Hematopoietic multipotent progenitor cell treated with erythropoietin and hydrocortisone succinate and interleukin-3 and kit ligand, for 15 days (in vitro differentiated cells): ENCODE results near the gene MEOX1.
A peak's percentile ranks its signal among the peaks of the same experiment; 100 is the strongest.

Experiments used
- DNase-seq: peaks from one replicate; pipeline ENCODE4 v3.0.0-alpha.2; 2015; ENCODE audit warnings: low spot score

MEOX1 gene

DNA sequence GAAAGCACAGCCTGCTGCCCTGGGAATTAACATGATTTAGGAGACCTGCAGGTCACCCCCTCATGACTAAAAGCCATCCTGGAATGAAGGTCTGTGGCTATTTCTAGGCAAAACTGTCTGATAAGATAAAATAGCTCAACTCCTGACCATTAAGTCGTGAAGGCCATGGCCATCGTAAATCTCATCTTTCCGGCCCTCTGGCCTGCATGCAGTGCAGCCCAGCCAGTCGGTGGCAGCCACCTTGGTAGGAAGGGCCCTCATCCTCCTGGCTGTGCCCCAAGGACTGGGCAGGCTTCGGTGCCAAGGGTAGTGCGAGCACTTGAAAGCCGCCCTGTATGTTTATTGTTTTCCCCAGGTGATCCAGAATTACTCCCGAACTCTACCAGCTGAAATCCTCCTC, 18.2 kb upstream of the MEOX1 start:
- no peak for DNase-seq

DNA sequence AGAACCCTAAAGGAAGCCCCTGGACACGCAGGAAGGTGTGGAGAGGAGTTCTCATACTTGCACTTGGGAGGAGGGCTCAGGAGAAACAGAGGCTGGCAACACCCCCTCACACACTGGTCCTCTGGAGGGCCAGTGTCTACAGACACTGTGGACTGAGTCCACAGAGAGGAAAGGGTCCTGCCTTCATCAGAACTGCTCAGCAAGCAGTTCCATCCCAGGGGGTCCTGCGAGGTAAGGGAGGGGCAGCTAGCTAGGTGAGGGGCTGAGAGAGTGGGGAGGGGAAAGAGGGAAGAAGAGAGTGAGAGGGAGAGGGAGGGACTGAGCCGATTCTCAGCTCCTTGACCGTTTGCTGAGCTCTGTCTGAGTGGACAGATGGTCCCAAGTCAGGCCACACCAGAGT, 17.7 kb upstream of the MEOX1 start:
- no peak for DNase-seq

DNA sequence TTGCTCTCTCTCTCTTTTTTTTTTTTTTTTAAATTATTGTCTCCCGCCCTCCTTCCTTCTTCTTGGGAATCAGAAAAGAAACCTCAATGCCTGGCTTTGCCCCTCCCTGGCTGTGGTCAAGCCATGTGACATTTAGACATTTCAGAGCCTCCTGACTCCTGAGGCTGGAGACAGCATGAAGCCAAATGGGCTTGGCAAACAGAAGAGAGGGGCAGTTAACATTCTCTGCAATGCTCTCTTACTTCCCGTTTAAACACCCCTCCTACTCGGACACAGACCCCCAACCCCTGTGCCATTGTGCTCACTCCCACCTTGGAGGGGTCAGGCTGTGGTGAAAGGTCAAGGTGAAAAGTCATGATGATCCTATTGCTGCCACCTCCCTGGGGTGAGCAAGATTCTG, 14.7 kb upstream of the MEOX1 start:
- DNase-seq: no peak

DNA sequence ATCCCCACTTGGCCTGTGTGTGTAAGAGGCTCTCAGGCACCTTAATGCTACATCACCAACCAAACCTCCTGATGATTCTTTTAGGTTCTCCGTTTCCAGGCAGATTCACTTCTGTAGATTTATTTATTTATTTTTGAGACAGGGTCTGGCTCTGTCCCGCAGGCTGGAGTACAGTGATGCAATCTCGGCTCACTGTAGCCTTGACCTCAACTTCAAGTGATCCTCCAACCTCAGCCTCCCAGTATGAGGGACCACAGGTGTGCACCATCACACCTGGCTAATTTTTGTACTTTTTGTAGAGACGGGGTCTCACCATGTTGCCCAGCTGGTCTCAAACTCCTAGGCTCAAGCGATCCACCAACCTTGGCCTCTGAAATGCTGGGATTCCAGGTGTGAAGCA, 12.7 kb upstream of the MEOX1 start:
- DNase-seq: no peak

DNA sequence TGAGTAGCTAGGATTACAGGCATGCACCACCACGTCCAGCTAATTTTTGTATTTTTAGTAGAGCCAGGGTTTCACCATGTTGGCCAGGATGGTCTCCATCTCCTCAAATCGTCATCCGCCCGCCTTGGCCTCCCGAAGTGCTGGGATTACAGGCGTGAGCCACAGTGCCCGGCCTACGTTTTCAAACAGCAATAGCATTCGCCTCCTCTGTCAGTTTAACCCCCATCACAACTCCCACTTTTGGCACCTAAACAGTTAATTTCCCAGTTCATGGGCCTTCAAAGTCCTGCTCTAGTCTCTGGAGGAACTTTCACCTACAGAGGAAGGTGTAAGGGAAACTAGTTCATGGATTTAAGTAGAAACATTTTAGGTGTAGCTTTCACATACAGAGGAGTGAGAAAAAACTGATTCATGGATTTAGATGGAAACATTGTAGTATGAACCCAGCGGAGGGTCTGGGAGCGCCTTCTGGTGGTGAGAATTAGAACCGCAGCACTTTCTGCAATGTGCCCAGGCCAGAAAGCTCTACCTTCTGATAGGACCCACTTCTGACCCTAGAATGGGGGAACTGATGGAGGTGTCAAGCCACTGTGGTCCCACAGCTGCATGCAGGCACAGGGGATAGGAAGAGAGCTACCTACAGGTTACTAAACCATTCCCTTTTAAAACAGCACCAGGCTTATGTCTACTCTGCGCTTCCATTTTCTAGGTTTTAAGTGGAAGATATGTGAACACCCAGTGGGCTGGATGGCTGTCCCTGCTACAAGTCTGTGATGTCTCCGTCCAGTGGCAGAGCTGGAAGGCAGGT, 12.0 kb upstream of the MEOX1 start:
- peak; percentile 53 for DNase-seq

DNA sequence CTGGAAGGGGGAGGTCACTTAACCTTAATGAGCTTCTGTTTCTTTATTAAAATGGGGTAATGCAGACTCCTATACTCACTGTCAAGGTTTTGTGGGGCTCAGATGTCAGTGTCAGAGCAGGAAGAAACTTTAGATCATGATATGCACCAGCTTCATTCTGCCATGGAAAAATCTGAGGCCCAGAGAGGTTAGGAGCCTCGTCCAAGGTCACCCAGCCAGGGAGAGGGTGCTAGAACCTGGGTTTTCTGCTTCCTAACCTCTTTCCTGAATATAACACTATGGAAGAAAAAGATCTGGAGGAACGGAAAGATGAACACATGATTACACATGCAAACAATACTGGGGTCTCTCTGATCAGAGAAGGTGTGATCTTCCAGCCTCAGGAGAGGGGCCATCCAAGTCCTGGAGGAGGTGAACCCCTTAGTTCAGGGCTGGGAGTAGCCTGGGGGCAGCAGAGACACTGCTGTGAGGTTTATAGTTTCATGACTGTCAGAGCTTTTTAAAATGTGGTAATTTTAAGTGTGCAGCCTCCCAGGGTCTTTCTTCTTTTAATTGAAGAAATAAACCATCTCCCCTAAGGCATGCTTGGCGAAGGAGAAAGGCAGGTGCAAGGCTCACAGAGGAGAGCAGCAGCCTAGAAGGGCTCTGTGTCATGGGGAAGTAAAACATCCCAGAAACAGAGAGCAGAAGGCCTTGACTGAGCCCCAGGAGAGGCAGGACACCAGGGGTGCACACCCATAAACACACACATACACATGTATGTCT, 10.2 kb upstream of the MEOX1 start:
- DNase-seq: no peak

DNA sequence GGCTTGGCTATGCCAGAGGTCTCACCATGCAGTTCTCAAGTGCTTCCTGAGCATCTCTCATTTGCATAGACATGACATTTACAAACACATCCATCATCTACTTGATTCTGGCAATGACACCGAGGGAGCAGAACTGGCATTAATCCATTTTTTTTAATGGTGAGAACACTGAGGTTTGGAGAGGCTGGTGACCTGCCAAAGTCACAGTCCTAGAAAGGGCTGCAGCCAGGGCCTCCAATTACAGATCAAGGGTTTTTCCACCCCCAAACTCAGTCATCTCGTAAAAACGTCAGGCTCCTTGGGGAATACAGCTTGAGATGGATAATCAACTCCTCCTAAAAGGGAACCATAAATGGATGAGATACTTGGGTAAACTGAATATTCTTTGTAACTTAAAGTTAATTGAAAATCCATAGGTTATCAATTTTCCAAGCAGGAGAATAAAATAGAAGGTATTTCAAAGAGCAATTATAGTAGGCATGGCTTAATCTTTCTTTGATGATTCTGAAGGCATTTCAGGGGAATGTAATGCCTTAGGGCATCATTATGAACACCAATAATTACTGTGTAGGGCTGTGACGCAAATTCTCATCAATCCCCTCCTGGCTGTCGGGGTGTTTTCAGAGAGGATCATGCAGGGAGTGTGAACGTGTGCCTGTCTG, 9.4 kb upstream of the MEOX1 start:
- no peak for DNase-seq

DNA sequence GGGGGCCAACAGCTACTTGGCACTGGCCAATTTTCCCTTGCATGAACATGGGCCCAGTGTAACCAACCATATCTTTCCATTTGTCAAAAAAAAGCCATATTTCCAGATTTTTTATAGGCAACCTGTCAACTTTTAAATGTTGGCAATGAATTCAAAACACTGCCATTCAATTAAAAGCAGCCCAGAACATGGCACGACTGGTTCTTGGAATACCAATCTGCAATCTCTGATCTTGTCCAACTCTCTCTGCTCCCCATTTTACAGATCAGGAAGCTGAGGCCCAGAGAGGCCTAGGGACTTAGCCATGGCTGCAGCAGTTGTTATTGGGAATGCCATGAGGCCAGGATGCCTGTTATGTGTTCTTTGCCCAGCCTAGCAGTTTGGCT, 8.9 kb upstream of the MEOX1 start:
- DNase-seq: no peak

DNA sequence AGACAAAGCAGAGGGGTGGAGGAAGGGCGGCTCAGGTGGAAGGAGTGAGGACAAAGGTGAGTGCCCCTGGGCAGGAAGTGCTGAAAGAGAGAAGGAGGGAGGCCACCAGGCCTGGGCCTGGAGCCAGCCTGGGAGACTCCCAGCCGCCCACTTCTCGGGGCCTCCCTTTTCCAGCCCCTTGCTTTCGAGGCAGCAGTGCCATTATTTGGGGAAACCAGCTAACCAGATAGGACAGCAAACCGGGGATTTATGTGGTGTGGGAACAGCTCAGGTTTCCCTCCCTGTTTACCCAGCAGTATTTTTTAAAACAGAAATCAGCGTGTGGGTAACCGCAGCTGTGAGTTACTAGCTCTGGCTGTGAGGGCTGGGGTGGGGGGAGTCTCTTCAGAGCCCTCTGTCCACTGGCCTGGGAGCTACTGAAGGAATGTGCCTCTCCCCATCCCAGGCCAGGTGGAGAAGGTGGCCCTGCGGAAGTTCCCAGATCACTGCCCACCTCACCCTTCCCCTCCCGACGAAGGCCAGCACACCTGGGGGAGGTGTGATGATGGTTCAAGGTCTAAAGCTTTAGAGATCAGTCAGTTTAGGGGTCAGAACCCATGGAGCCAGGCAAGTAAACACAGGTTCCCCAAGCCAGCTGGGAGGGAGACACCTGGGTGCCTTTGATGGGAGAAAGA, 8.4 kb upstream of the MEOX1 start:
- DNase-seq: no peak

DNA sequence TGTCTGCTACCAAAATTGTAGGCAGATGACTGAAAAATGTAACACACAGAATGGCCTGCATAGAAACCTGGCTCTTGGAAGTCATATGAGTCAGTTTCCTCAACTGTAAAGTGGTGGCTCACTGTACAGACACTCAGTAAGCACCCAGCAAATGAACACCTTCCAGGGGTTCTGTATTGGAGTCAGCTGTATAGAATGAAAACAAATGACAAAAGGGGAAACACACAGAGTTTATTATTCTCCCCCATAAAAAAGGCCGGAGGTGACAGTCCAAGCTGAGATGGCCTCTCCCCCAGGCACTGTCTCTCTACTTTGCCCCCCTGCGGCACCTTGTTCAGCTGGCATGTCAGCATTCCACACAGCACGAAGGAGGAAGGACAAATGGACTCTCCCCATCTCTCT, 6.2 kb upstream of the MEOX1 start:
- DNase-seq: no peak

DNA sequence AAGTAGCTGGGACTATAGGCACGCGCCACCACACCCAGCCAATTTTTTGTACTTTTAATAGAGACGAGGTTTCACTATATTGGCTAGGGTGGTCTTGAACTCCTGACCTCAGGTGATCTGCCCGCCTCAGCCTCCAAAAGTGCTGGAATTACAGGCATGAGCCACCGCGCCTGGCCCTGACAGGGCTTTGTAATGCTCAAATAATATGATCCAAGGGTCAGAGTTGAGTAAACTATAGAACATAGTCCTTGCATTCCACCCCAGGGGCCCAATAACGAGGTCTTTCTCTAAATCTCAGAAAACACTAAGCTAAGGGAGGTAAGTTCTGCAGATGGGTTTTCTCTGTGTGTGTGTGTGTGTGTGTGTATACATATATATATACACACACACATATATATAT, 5.8 kb upstream of the MEOX1 start:
- no peak for DNase-seq

DNA sequence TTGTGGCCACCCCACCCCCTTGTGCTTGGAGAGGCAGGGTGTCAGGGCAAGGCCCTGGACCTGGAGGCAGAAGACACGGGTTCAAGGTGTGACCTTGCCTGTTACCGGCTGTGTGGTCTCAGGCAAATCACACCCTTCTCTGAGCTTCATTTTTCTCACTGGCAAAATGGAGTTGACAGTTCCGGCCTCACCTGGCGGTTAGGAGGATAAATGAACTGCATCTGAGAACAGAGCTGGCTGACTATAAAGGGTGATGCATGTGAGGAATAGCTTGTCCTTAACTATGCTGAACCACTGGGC, 4.2 kb upstream of the MEOX1 start:
- DNase-seq: no peak

DNA sequence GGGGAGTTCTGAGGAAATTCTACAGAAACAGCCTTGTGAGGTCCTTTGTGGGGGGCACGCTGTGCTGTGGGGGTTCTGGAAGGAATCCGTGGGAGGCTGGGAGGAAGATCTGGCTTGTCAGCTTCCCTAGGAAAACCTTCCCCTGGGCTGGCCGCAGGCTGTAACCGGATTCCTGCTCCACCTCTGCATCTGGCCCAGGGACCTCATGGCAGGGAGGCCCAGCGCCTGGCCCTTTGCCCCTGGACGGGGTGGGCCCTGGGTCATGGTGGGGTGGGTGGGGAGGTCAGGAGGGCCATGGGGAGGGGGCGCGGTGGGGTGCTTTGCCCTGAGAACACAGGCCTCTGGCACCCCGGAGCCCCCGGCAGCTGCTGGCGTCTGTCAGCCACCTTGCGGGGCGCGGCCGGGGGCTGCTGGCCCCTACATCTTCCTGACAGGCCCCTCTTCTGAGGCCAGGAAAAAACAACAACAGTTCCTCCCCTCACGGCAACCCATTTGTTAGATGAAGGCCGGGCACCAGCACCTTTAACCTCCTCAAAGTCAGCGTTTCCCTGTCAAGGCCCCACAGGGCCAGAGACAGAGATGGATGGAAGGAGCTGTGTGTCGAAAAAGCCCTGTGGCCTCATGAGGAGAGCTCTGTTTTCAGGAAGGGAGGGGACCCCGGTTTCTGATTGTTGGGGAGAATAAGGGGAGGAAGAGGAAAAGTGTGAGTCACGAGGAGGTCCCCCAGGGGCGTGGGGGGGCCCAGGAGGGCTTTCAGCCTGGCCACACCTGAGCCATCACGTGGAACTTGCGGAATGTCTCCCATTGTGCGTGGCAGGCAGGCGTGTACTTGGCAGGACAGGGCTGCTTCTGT, 3.6 kb upstream of the MEOX1 start:
- DNase-seq: no peak

DNA sequence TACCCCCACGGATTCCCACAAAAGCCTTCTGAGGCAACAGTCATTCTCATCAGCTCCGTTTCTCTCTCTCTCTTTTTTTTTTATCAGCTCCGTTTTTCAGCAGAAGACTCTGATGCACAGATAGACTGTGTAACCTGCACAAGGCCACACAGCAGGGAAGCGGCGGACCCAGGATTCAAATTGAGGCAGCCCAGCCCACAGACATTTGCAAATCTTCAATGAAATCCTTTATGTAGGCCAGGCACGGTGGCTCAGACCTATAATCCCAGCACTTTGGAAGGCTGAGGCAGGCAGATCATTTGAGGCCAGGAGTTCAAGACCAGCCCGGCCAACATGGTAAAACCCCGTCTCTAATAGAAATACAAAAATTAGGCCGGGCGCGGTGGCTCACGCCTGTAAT, 2.4 kb upstream of the MEOX1 start:
- no peak for DNase-seq

DNA sequence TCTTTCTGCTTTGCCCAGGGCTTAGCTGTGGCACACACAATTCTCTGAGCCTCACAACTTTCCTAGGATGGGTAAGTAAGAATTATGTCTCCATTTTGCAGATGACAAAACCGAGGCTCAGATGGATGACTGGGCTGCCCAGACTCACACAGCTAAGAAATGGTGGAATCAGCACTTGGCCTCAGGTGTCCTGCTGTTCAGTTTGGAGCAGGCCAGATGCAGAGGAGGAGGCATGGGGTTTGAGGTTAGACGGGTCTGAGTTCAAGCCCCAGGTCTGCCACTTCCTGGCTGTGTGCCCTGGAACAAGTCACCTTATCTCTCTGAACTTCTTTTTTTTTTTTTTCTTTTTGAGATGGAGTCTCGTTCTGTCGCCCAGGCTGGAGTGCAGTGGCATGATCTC, 1.7 kb upstream of the MEOX1 start:
- DNase-seq: no peak

DNA sequence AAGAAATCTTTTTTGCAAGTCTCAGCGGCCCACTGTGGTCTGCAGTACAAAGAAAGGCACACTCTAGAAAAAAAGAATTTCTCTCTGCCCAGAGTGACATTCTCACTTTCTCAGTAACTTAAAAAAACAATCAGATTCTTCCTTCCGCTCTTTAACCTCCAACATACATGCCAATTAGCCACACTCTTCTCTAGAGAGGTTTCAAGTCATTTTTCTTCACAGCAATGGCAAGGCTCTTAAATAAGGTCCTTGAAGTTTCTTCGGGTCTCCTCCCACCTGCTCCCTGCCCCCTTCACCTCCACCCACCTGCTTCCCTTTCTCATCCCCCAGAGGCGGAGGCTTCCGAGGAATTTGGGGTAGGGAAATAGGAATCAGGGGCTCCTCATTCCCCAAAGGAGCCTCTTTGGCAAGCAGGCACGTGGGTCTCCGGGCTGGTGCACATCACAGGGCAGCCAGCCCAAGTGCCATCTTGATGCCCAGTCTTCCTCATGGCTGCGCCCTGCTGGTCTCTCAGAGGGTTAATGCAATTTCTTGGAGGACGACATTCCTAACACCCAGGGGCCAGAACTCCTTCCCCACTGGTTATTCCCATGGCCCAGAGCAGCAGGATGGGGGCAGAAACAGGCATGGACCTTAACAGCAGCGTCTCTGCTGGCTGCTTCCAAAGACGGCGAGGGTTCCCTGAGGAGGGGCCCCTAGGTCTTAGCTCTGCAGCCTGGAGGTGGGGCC, 855 bp upstream of the MEOX1 start:
- DNase-seq: no peak

DNA sequence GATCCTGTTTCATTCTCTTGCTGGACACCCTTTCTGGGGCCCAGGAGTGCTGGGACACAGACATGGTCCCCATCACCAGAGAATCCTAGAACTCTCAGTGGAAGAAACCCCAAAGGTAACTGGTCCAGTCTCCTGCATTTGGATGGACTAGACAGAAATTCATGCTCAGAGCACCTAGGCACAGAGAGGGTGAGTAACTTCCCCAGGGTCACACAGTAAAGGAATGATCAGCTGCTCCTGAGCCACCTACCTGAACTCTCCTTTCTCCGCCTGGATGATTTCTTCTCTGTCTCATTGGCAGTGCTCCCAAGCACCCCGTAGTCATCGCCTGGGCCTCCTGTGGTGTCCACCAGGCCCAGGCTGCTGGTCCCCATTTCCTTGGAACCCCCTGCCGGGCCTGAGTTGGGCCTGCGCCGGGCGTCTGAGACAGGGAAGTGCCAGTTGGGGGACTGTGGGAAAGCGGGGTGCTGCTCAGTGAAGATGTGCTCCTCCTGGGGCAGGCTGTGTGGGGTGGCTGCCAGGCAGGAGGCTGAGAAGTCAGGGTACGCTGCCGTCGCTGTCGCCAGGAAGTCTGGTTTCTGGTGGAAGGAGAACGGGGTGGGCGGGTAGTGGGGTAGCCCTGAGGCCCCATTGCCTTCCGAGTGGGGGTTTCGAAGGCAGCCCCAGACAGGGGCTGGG, 767 bp downstream of the MEOX1 start:
- DNase-seq: no peak

DNA sequence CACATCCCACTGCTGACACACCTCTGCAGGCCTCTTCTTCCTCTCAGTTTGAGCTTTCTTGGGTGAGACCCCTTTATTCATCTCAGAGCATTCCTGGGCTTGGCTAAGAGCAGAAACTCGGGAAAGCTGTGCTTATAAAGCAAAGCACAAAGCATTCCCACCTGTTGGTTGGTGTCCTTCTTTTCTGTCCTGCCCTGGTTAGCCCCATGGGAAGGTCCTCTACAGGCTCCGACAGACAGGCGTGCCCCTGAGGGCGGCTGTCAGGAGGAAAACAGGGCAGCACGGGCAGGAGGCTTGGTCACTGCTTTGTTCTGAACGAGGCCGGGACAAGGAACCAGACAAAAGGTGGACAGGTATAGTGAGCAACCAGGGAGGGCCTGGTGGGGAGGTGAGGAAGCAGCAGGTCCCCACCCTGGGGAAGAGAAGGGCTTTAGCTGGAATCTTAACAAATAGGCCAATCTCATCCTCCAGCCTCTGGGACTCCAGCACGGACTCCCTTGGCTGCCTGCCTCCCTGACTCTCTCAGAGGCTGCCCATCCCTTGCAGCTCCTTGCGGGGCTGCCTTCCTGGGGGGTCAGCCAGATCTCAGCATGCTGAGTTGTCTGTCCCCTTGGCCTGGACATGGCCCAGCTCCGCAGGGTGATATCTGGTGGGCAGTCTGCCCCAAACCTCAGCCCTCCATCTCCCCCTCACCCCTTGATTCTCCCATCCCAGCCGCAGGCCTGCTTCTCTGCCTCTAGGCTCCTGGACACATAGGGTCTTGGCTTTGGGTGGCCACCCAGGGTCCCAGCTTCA, 1.7 kb downstream of the MEOX1 start:
- DNase-seq: no peak

DNA sequence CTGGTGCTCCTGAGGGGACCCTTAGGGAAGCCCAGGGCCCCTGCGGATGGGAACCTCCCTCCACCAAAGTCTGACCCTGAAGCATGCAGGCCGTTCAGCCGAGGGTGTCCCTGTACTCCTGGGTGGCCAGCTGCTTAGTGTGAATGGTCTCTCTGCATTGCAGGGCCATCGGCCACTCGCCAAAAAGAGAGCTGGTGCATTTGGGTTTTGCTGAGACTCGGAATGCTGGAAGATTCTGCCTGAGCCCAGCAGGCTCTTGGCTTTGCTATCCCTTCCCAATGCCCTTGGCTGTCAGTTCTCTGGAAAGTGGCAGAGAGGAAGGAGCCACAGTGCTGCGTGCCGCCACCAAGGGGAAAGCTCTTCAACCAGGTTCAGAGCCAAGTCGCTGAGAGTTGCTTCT, 2.8 kb downstream of the MEOX1 start:
- no peak for DNase-seq
